UCSD-AML1 (cell line): ENCODE measurements around the gene MEF2C.
"Not testable (repeated sequence)": the region's sequence is repeated elsewhere in the genome, so short reads cannot be mapped to it uniquely, and the experiment has no call there.

Experiments used
- DNase-seq: peaks from one replicate; lab custom pipeline; 2025; ENCODE audit not compliant: unreplicated experiment; lab: John Stamatoyannopoulos, UW

Gene MEF2C

GRCh38 chr5:88863523-88863922, 19.5 kb downstream of the MEF2C start:
- DNase-seq, result no peak

- no peak for DNase-seq
These were observed 20.3 kb downstream of the MEF2C start for GRCh38 chr5:88862547-88863175.

GRCh38 chr5:88861231-88861630, 21.8 kb downstream of the MEF2C start:
- no peak for DNase-seq

- no peak for DNase-seq
These were observed 22.5 kb downstream of the MEF2C start for GRCh38 chr5:88860501-88860900.

DNA sequence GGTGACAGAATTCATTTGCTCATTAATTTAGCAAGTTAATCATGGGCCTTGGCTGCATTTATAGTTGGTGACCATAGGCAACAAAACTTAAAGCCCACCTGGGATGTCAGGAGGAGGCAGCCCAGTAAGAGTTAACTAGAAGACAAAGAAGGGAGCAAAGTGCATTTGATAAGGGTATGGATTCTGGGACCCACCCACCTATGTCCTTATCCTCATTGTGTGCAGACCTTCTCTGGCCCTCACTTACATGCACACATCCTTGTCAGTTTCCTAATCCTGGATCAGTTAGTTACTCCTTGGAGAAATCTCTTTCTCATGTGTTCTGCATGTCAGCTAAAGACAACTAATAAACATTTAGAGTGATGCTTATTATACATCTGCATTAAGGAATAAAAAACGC, 24.6 kb downstream of the MEF2C start:
- no peak for DNase-seq

GRCh38 chr5:88856381-88856780, 26.6 kb downstream of the MEF2C start:
- not testable (repeated sequence) for DNase-seq

GRCh38 chr5:88854769-88855168, 28.2 kb downstream of the MEF2C start:
- DNase-seq, result no peak

DNA sequence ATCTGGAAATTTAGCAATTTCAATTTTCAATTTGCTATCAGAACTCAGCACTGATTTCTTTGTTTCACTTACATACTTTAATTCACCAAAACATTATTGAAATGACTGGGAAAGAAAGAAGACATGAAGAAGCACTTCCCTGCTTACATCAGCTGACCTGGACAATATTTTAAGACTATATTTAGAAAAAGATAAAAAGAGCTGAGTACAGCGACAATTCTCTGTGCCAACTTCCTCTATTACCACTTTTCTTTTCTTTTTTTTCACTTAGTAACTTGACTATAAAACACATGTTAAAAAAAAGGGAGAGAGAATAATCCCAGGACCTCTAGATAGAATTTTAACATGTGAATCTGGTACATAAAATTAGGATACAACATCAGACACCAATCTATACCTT, 35.6 kb downstream of the MEF2C start:
- DNase-seq, result no peak

DNA sequence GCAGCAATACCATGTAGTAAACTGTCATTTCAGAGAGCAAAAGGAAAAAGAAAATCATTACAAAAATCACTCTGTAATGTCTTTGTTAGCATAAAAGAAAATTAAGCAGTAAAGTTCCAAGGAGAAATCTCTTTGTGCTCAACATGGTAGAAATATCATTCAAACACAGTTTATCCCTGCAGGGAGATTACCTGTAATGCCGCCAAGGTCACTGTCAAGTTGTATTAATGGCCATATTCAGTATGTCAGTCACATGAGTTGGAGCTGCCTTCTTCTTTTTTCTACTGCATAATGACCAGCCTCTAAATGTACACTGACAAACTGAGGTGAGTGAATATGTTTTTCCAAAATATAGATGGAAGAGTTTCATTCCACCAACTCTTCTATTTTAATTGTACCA, 36.5 kb downstream of the MEF2C start:
- no peak for DNase-seq

DNA sequence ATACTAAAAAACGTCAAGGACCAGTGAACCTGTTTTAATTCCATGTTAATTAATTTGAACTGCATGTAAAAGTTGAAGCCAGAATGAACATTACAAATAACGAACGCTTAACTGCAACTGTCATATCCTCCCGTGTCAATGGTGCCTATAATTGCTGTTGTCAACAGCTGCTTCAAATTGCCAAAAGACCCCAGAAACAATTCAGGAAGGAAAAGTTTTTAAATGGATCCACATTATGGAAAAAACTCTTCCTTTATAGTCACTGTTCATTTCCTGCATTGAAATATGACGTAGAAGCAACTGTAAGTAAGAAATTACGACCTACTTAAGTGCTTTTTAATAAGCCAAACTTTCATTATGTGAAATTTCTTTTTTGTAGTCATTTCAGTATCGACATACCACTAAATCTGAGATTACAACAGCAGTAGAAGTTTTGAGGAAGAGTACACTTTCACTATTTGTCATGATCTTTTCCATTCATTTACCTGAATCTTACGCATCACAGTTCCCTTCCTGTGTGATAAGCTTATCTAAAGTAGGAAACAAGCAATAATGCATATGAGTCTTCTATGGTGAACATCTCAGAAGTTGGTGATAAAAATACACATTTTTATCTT, 37.8 kb downstream of the MEF2C start:
- DNase-seq, result no peak

- DNase-seq, result no peak
These were observed 40.2 kb downstream of the MEF2C start for GRCh38 chr5:88842784-88843183.

DNA sequence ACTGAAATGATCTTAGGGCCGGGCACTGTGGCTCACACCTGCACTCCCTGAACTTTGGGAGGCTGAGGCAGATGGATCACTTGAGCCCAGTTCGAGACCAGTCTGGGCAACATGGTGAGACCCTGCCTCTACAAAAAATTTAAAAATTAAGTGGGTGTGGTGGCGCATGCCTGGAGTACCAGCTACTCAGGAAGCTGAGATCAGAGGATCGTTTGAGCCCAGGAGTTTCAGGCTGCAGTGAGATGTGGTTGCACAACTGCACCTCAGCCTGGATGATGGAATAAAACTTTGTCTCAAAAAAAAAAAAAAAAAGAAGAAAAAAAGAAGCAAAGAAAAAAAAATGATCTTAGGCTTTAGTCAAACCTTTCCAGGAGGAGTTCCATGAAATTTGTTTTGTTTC, 41.8 kb downstream of the MEF2C start:
- peak; percentile 8 for DNase-seq

- DNase-seq, result no peak
These were observed 42.5 kb downstream of the MEF2C start for GRCh38 chr5:88840495-88840894.

DNA sequence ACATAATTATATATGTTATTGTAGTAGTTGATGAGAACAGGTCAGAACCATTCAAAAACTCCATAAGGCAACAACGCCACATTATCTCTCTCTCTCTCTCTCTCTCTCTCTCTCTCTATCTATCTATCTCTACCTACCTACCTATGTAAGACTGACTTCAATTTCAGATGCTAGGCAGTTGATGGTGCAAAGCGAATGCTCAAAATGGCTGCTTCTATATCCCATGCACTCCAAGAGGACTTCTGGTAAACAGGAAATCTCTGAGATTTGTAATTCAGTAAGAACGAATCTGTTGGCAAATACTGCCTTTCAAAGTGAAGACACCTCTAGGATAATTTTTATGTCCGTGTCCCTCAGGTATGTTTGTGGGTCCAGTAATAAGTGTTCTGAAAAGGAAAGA, 43.7 kb downstream of the MEF2C start:
- DNase-seq, result no peak

- DNase-seq, result no peak
These were observed 44.5 kb downstream of the MEF2C start for GRCh38 chr5:88838500-88838899.

- no peak for DNase-seq
These were observed 45.2 kb downstream of the MEF2C start for GRCh38 chr5:88837817-88838216.

- no peak for DNase-seq
These were observed 45.8 kb downstream of the MEF2C start for GRCh38 chr5:88837222-88837621.

GRCh38 chr5:88836195-88836838, 46.7 kb downstream of the MEF2C start:
- peak; percentile 10 for DNase-seq

DNA sequence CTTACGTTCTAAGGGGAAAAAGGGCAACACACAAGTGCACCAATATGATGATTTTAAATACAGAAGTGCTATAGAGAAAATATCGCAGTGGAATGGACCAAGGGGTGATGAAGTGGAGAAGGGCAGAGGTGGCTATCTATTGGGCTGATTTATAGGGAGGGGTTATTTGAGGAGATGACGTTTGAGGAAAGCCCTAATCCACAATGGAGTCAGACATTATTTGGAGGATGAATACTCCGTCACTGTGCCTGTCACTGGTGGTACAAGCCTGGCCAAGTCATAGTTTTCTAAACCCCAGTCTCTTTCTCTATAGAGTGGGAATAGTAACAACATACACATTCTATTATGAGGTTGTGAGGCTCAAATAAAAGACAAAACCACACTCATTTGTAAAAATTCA, 48.5 kb downstream of the MEF2C start:
- no peak for DNase-seq

DNA sequence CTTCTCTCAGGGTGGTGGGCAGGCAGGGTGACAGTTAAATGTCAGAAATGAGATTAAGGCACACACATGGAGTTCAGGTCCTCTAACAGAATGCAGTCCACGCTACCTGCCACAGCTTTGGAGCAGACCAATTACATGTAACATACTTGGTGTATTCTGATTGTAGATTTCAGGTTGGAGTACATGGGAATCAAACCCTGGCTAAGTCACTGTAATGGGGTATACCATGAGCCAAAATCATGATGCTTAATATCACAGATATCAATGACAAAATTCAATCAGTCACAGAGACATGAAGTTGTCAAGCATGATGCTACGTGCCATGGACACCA, 48.9 kb downstream of the MEF2C start:
- peak; percentile 9 for DNase-seq

GRCh38 chr5:88833371-88834130, 49.4 kb downstream of the MEF2C start:
- DNase-seq, result peak; percentile 24

DNA sequence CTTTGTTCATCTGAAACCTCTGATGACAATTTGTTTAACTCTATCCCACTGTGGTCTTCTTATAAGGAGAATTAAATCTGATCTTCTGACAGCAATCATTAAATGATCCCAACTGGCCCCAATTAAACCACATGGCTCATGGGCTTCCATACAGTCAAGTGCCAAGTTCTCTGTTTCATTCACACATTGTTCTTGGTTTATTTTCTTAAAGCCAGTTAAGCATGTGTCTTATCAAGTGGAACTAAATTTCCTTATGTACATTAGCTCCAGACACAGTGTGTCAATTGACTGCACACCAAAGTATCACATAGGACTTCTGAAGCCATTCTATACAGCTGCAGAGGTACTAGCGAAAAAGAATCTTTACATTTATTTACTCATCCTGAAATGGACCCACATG, 51.2 kb downstream of the MEF2C start:
- no peak for DNase-seq
